LNCaP clone FGC (cell line): Measurements from ENCODE around the gene TMEM237.

Experiments
- DNase-seq: peaks from one replicate; pipeline ENCODE4 v3.0.0-alpha.2; 2011; ENCODE audit warnings: low read depth
- H3K4me3 ChIP-seq: 2 replicates; pipeline ENCODE4 v1.5.1; 2011; ENCODE audit warnings: mild to moderate bottlenecking, low read depth, low read length, control low read depth
- CTCF ChIP-seq: IDR thresholded peaks from 2 replicates; pipeline ENCODE4 v1.5.1; 2012; ENCODE audit warnings: mild to moderate bottlenecking; ENCODE audit not compliant: control insufficient read depth, insufficient read depth; ENCODE audit errors: extremely low read depth

TMEM237 gene

GRCh38 chr2:201630577-201630976 is 12.7 kb downstream of the TMEM237 start:
- no peak for TF ChIP-seq CTCF
- no peak overlapping the region for H3K4me3 ChIP-seq
- DNase-seq: no peak

- TF ChIP-seq CTCF: no peak
These were observed 14.8 kb downstream of the TMEM237 start for GRCh38 chr2:201628545-201628944.

GRCh38 chr2:201622306-201622970 is 20.9 kb downstream of the TMEM237 start:
- TF ChIP-seq CTCF: no peak
- no peak overlapping the region for H3K4me3 ChIP-seq
- no peak for DNase-seq

More at GRCh38 chr2:201628545-201628944, 14.8 kb downstream of the TMEM237 start:
- H3K4me3 ChIP-seq: no peak overlapping the region
- no peak for DNase-seq

- no peak for TF ChIP-seq CTCF
- no peak overlapping the region for H3K4me3 ChIP-seq
- DNase-seq: no peak
These were observed 21.9 kb downstream of the TMEM237 start for GRCh38 chr2:201621293-201621999.

GRCh38 chr2:201618744-201619662 is 24.3 kb downstream of the TMEM237 start:
- no peak overlapping the region for H3K4me3 ChIP-seq
- no peak for TF ChIP-seq CTCF
- no peak for DNase-seq

GRCh38 chr2:201608021-201608420 is 35.3 kb downstream of the TMEM237 start:
- H3K4me3 ChIP-seq: no peak overlapping the region
- no peak for TF ChIP-seq CTCF
- no peak for DNase-seq
